DND-41 (cell line): ENCODE results near the gene TSPAN5.

ENCODE experiments used
- CTCF ChIP-seq: IDR thresholded peaks from 2 replicates; pipeline ENCODE4 v1.5.1; 2012; ENCODE audit warnings: borderline replicate concordance, low read length, moderate library complexity, mild to moderate bottlenecking; ENCODE audit not compliant: poor library complexity, severe bottlenecking; ENCODE audit errors: extremely low read depth
- EZH2 ChIP-seq: IDR thresholded peaks from 3 replicates; pipeline ENCODE4 v1.6.1; 2012; ENCODE audit warnings: borderline replicate concordance, low read depth, mild to moderate bottlenecking, moderate library complexity, low read length, inconsistent platforms; ENCODE audit not compliant: severe bottlenecking

- no peak for TF ChIP-seq CTCF
- no peak for TF ChIP-seq EZH2
These were observed 18.9 kb downstream of the TSPAN5 start for GRCh38 chr4:98639523-98639922.
